ENCODE measurements around the gene VTN.

VTN gene

GRCh38 chr17:28395426-28395825 is 25.3 kb upstream of the VTN start:
- DNase-seq: no peak

GRCh38 chr17:28394337-28395116 is 24.4 kb upstream of the VTN start:
- DNase-seq: no peak

- DNase-seq: no peak
These were observed 22.4 kb upstream of the VTN start for GRCh38 chr17:28392491-28392890.

- DNase-seq: no peak
These were observed 21.3 kb upstream of the VTN start for GRCh38 chr17:28391401-28391800.

GRCh38 chr17:28390984-28391383 is 20.9 kb upstream of the VTN start:
- DNase-seq: no peak

- no peak for DNase-seq
These were observed 20.5 kb upstream of the VTN start for GRCh38 chr17:28390563-28390962.

GRCh38 chr17:28390141-28390540 is 20.0 kb upstream of the VTN start:
- DNase-seq: no peak

GRCh38 chr17:28388106-28388505 is 18.0 kb upstream of the VTN start:
- DNase-seq: no peak

GRCh38 chr17:28386391-28386790 is 16.3 kb upstream of the VTN start:
- no peak for DNase-seq

GRCh38 chr17:28385406-28385805 is 15.3 kb upstream of the VTN start:
- DNase-seq: no peak

GRCh38 chr17:28385037-28385400 is 14.9 kb upstream of the VTN start:
- DNase-seq: no peak

GRCh38 chr17:28384281-28385036 is 14.4 kb upstream of the VTN start:
- no peak for DNase-seq

GRCh38 chr17:28381141-28381825 is 11.2 kb upstream of the VTN start:
- no peak for DNase-seq

GRCh38 chr17:28379814-28380801 is 10.0 kb upstream of the VTN start:
- DNase-seq: no peak

- DNase-seq: no peak
These were observed 2.8 kb upstream of the VTN start for GRCh38 chr17:28372945-28373274.

- no peak for DNase-seq
These were observed 2.3 kb upstream of the VTN start for GRCh38 chr17:28372203-28372944.

- peak; percentile 49 for DNase-seq
These were observed 1.4 kb upstream of the VTN start, which contains the start of gene SARM1 for GRCh38 chr17:28371245-28372202. SARM1 (plus strand) TSS chr17:28371694; CDS start chr17:28372033, 339 bp downstream.

- DNase-seq: no peak
These were observed 617 bp upstream of the VTN start for GRCh38 chr17:28370744-28371103.

- DNase-seq: no peak
These were observed 448 bp downstream of the VTN start for GRCh38 chr17:28369684-28370034.

GRCh38 chr17:28368915-28369683 is 1.0 kb downstream of the VTN start:
- no peak for DNase-seq
